Progenitor cell of endocrine pancreas (in vitro differentiated cells): Measurements from ENCODE around the gene VSNL1. TPM values are rescaled to one million over a fixed set of nuclear protein-coding genes. Genes with fewer than 3 reads are reported as not detected.
A peak's percentile ranks its signal among the peaks of the same experiment; 100 is the strongest.

Source experiments
- DNase-seq: peaks from one replicate; pipeline ENCODE4 v3.0.0; 2021; ENCODE audit warnings: low spot score; ENCODE audit not compliant: unreplicated experiment
- H3K27ac Mint-ChIP-seq: 2 replicates; pipeline ENCODE4 v1.8.0; 2021; ENCODE audit warnings: mild to moderate bottlenecking, moderate library complexity, mixed read lengths
- H3K27me3 Mint-ChIP-seq: 2 replicates; pipeline ENCODE4 v1.8.0; 2021; ENCODE audit warnings: mixed read lengths
- H3K36me3 Mint-ChIP-seq: 2 replicates; pipeline ENCODE4 v1.8.0; 2022; ENCODE audit warnings: mixed read lengths; ENCODE audit not compliant: insufficient read depth
- H3K4me1 Mint-ChIP-seq: 2 replicates; pipeline ENCODE4 v1.8.0; 2021; ENCODE audit warnings: low read depth, mixed read lengths
- H3K4me3 Mint-ChIP-seq: 2 replicates; pipeline ENCODE4 v1.8.0; 2021; ENCODE audit warnings: low read depth, mild to moderate bottlenecking, moderate library complexity, mixed read lengths
- H3K9me3 Mint-ChIP-seq: 2 replicates; pipeline ENCODE4 v1.8.0; 2021; ENCODE audit warnings: low read depth, mixed read lengths
- CTCF ChIP-seq: fragments of 200-600 bp; sonication (generic); IDR thresholded peaks from one replicate; pipeline ENCODE4 v1.5.0; 2021; ENCODE audit warnings: antibody characterized with exemption, mild to moderate bottlenecking; ENCODE audit not compliant: unreplicated experiment
- total RNA-seq: library from RNA; stranded (reverse); gene quantifications from 2 replicates; pipeline ENCODE4 v1.2.1, GENCODE V29; 2021

The VSNL1 gene
- total RNA-seq, 1 donor from 2014 or later = 1.1 TPM

- Mint-ChIP-seq H3K9me3 (no peaks in the 10 kb centered on the region), H3K27ac (no peak overlapping the region), H3K27me3 (peaks cover 13% of the 10 kb centered on the region), H3K4me1 (peaks cover 2% of the 10 kb centered on the region), H3K4me3 (no peak overlapping the region), H3K36me3 (no peaks in the 10 kb centered on the region)
- TF ChIP-seq CTCF = no peak
- DNase-seq = no peak
Observed at GRCh38 chr2:17522303-17522702, 18.2 kb upstream of the VSNL1 start.

- Mint-ChIP-seq H3K9me3 (no peaks in the 10 kb centered on the region), H3K4me3 (no peak overlapping the region), H3K27ac (no peak overlapping the region), H3K36me3 (no peaks in the 10 kb centered on the region), H3K4me1 (no peaks in the 10 kb centered on the region), H3K27me3 (peaks cover 9% of the 10 kb centered on the region)
- TF ChIP-seq CTCF = no peak
- no peak for DNase-seq
Observed at GRCh38 chr2:17529771-17530170, 10.7 kb upstream of the VSNL1 start.

GRCh38 chr2:17533546-17533945 lies 7.0 kb upstream of the VSNL1 start:
- H3K9me3 Mint-ChIP-seq = no peaks in the 10 kb centered on the region
- peaks cover 37% of the 10 kb centered on the region for H3K27me3 Mint-ChIP-seq
- H3K4me1 Mint-ChIP-seq = peaks cover 5% of the 10 kb centered on the region
- no peaks in the 10 kb centered on the region for H3K36me3 Mint-ChIP-seq
- no peak overlapping the region for H3K27ac Mint-ChIP-seq
- H3K4me3 Mint-ChIP-seq = no peak overlapping the region
- DNase-seq = no peak
- no peak for TF ChIP-seq CTCF

- H3K27me3 Mint-ChIP-seq = peaks cover 47% of the 10 kb centered on the region
- H3K4me3 Mint-ChIP-seq = no peak overlapping the region
- no peak for TF ChIP-seq CTCF
- no peak overlapping the region for H3K27ac Mint-ChIP-seq
- no peaks in the 10 kb centered on the region for H3K9me3 Mint-ChIP-seq
- H3K4me1 Mint-ChIP-seq = peaks cover 15% of the 10 kb centered on the region
- DNase-seq = no peak
- H3K36me3 Mint-ChIP-seq = no peaks in the 10 kb centered on the region
Observed at GRCh38 chr2:17536416-17536815, 4.1 kb upstream of the VSNL1 start.

GRCh38 chr2:17538022-17538843 lies 2.3 kb upstream of the VSNL1 start:
- no peak for TF ChIP-seq CTCF
- Mint-ChIP-seq H3K9me3 (no peaks in the 10 kb centered on the region), H3K27ac (no peak overlapping the region), H3K4me3 (peak overlapping the region; percentile 78), H3K36me3 (no peaks in the 10 kb centered on the region), H3K4me1 (peaks cover 19% of the 10 kb centered on the region), H3K27me3 (peaks cover 56% of the 10 kb centered on the region)
- DNase-seq = no peak
